Tibial nerve (tissue), 4 donors: ENCODE results near the gene THSD7B.
"Not testable (repeated sequence)": the region's sequence is repeated elsewhere in the genome, so short reads cannot be mapped to it uniquely, and the experiment has no call there.

Experiments used
- EP300 ChIP-seq, 2 donors: sonication (generic); formaldehyde crosslinking; IDR thresholded peaks; one replicate each; pipeline ENCODE4 v1.6.1; 2017; ENCODE audit warnings: antibody characterized with exemption in 2 of 2, mild to moderate bottlenecking in 1 of 2
- POLR2A ChIP-seq, 2 donors: fragments of 450-650 bp; IDR thresholded peaks; one replicate each; pipeline ENCODE4 v1.6.1; 2017; ENCODE audit warnings: antibody characterized with exemption in 2 of 2, mild to moderate bottlenecking in 2 of 2, moderate library complexity in 2 of 2
- TF ChIP-seq, protein P1 (sequence below), 5 experiments: fragments of 200-600 bp in 3 of 5; fragments of 450-650 bp in 2 of 5; sonication (generic) in 3 of 5; IDR thresholded peaks; one replicate each; pipeline ENCODE4 v1.5.1; 2016 to 2019; ENCODE audit warnings: antibody characterized with exemption in 5 of 5, mild to moderate bottlenecking in 3 of 5, moderate library complexity in 2 of 5

DNA sequence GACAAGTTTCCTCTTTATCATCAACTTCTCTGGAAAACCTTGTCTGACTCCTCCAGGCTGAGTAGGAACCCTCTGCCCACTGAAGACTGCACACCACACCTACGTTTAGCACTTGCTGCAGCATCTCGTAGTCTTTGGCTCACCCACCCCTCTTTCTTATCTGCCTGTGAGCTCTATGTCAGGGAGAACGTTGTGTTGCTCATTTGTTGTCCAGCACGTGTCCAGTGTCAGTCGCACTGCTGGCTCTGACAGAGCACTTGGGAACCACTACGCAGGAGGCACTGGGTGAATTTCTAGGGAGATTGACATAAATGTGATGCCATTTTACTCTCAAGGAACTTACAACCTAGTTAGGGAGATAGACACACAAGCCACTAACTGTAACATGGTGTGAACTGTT, 216.3 kb downstream of the THSD7B start:
- TF ChIP-seq, protein P1, sequence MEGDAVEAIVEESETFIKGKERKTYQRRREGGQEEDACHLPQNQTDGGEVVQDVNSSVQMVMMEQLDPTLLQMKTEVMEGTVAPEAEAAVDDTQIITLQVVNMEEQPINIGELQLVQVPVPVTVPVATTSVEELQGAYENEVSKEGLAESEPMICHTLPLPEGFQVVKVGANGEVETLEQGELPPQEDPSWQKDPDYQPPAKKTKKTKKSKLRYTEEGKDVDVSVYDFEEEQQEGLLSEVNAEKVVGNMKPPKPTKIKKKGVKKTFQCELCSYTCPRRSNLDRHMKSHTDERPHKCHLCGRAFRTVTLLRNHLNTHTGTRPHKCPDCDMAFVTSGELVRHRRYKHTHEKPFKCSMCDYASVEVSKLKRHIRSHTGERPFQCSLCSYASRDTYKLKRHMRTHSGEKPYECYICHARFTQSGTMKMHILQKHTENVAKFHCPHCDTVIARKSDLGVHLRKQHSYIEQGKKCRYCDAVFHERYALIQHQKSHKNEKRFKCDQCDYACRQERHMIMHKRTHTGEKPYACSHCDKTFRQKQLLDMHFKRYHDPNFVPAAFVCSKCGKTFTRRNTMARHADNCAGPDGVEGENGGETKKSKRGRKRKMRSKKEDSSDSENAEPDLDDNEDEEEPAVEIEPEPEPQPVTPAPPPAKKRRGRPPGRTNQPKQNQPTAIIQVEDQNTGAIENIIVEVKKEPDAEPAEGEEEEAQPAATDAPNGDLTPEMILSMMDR (IDR thresholded peaks at IDR 0.05), result not testable (repeated sequence)
- not testable (repeated sequence) for TF ChIP-seq POLR2A, EP300 (IDR thresholded peaks at IDR 0.05)
